HEK293 (cell line): ENCODE results near the gene RHOT2.

Source experiments
- GLIS2 ChIP-seq: fragments of 450-650 bp; formaldehyde crosslinking; IDR thresholded peaks from 2 replicates; pipeline ENCODE4 v1.5.1; 2016; ENCODE audit warnings: missing biosample characterization, missing genetic modification characterization
- HOXC10 ChIP-seq: sonication (generic); formaldehyde crosslinking; IDR thresholded peaks from 2 replicates; pipeline ENCODE4 v1.8.1; 2023; ENCODE audit warnings: mild to moderate bottlenecking, missing genetic modification reagents
- MYNN ChIP-seq: fragments of 450-650 bp; formaldehyde crosslinking; IDR thresholded peaks from 2 replicates; pipeline ENCODE4 v1.5.1; 2016; ENCODE audit warnings: missing biosample characterization, missing genetic modification characterization, borderline replicate concordance
- SALL2 ChIP-seq: fragments of 450-650 bp; formaldehyde crosslinking; IDR thresholded peaks from 2 replicates; pipeline ENCODE4 v1.5.0; 2017; ENCODE audit warnings: missing biosample characterization, mild to moderate bottlenecking, missing genetic modification characterization, borderline replicate concordance
- SP3 ChIP-seq: fragments of 450-650 bp; formaldehyde crosslinking; IDR thresholded peaks from 2 replicates; pipeline ENCODE4 v1.5.1; 2016; ENCODE audit warnings: missing biosample characterization, missing genetic modification characterization
- ZBTB48 ChIP-seq: fragments of 450-650 bp; formaldehyde crosslinking; IDR thresholded peaks from 2 replicates; pipeline ENCODE4 v1.5.1; 2016; ENCODE audit warnings: missing biosample characterization, missing genetic modification characterization
- ZEB2 ChIP-seq: fragments of 450-650 bp; formaldehyde crosslinking; IDR thresholded peaks from 2 replicates; pipeline ENCODE4 v1.5.1; 2016; ENCODE audit warnings: missing biosample characterization, missing genetic modification characterization
- ZFP3 ChIP-seq: fragments of 450-650 bp; formaldehyde crosslinking; IDR thresholded peaks from 2 replicates; pipeline ENCODE4 v1.5.1; 2016; ENCODE audit warnings: low read depth, missing biosample characterization, missing genetic modification characterization
- ZFP37 ChIP-seq: fragments of 450-650 bp; formaldehyde crosslinking; IDR thresholded peaks from 2 replicates; pipeline ENCODE4 v1.5.1; 2016; ENCODE audit warnings: missing biosample characterization, missing genetic modification characterization
- ZNF155 ChIP-seq: fragments of 450-650 bp; formaldehyde crosslinking; IDR thresholded peaks from 2 replicates; pipeline ENCODE4 v1.5.1; 2016; ENCODE audit warnings: missing biosample characterization, missing genetic modification characterization
- ZNF19 ChIP-seq: fragments of 450-650 bp; formaldehyde crosslinking; IDR thresholded peaks from 2 replicates; pipeline ENCODE4; 2016; ENCODE audit warnings: missing biosample characterization, missing genetic modification characterization, low read depth
- ZNF221 ChIP-seq: fragments of 450-650 bp; formaldehyde crosslinking; IDR thresholded peaks from 2 replicates; pipeline ENCODE4 v1.5.1; 2017; ENCODE audit warnings: missing biosample characterization, missing genetic modification characterization, borderline replicate concordance
- ZNF37A ChIP-seq: fragments of 450-650 bp; IDR thresholded peaks from 2 replicates; pipeline ENCODE4 v1.5.1; 2018; ENCODE audit warnings: missing biosample characterization, missing genetic modification characterization
- ZNF548 ChIP-seq: fragments of 450-650 bp; formaldehyde crosslinking; IDR thresholded peaks from 2 replicates; pipeline ENCODE4 v1.5.1; 2016; ENCODE audit warnings: missing biosample characterization, missing genetic modification characterization
- ZNF561 ChIP-seq: fragments of 450-650 bp; IDR thresholded peaks from 2 replicates; pipeline ENCODE4 v1.5.1; 2018; ENCODE audit warnings: missing biosample characterization, missing genetic modification characterization, borderline replicate concordance
- ZNF621 ChIP-seq: fragments of 450-650 bp; formaldehyde crosslinking; IDR thresholded peaks from 2 replicates; pipeline ENCODE4 v1.5.1; 2017; ENCODE audit warnings: missing biosample characterization, missing genetic modification characterization
- ZNF626 ChIP-seq: fragments of 450-650 bp; sonication (Bioruptor Pico); formaldehyde crosslinking; IDR thresholded peaks from 2 replicates; pipeline ENCODE4 v1.5.1; 2018; ENCODE audit warnings: missing biosample characterization, missing genetic modification characterization, inconsistent platforms
- ZNF629 ChIP-seq: fragments of 450-650 bp; formaldehyde crosslinking; IDR thresholded peaks from 2 replicates; pipeline ENCODE4 v1.5.1; 2017; ENCODE audit warnings: missing biosample characterization, missing genetic modification characterization
- ZNF747 ChIP-seq: fragments of 450-650 bp; formaldehyde crosslinking; IDR thresholded peaks from 2 replicates; pipeline ENCODE4 v1.5.1; 2016; ENCODE audit warnings: missing biosample characterization, missing genetic modification characterization
- TF ChIP-seq, protein P1 (sequence below): fragments of 450-650 bp; formaldehyde crosslinking; IDR thresholded peaks from 2 replicates; pipeline ENCODE4 v1.5.1; 2016; ENCODE audit warnings: missing biosample characterization, missing genetic modification characterization
- TF ChIP-seq, protein P2 (sequence below): fragments of 450-650 bp; formaldehyde crosslinking; IDR thresholded peaks from 2 replicates; pipeline ENCODE4 v1.5.1; 2016; ENCODE audit warnings: missing biosample characterization, missing genetic modification characterization
- TF ChIP-seq, protein P3 (sequence below): fragments of 450-650 bp; IDR thresholded peaks from 2 replicates; pipeline ENCODE4 v1.5.1; 2018; ENCODE audit warnings: missing biosample characterization, missing genetic modification characterization
- TF ChIP-seq, protein P4 (sequence below): fragments of 450-650 bp; formaldehyde crosslinking; IDR thresholded peaks from 2 replicates; pipeline ENCODE4 v1.5.1; 2016; ENCODE audit warnings: missing biosample characterization, missing genetic modification characterization
- TF ChIP-seq, protein P5 (sequence below): fragments of 450-650 bp; formaldehyde crosslinking; IDR thresholded peaks from 2 replicates; pipeline ENCODE4 v1.5.1; 2016; ENCODE audit warnings: missing biosample characterization, missing genetic modification characterization
- TF ChIP-seq, protein P6 (sequence below): fragments of 450-650 bp; formaldehyde crosslinking; IDR thresholded peaks from 2 replicates; pipeline ENCODE4 v1.5.1; 2016; ENCODE audit warnings: missing biosample characterization, missing genetic modification characterization

Gene RHOT2

DNA sequence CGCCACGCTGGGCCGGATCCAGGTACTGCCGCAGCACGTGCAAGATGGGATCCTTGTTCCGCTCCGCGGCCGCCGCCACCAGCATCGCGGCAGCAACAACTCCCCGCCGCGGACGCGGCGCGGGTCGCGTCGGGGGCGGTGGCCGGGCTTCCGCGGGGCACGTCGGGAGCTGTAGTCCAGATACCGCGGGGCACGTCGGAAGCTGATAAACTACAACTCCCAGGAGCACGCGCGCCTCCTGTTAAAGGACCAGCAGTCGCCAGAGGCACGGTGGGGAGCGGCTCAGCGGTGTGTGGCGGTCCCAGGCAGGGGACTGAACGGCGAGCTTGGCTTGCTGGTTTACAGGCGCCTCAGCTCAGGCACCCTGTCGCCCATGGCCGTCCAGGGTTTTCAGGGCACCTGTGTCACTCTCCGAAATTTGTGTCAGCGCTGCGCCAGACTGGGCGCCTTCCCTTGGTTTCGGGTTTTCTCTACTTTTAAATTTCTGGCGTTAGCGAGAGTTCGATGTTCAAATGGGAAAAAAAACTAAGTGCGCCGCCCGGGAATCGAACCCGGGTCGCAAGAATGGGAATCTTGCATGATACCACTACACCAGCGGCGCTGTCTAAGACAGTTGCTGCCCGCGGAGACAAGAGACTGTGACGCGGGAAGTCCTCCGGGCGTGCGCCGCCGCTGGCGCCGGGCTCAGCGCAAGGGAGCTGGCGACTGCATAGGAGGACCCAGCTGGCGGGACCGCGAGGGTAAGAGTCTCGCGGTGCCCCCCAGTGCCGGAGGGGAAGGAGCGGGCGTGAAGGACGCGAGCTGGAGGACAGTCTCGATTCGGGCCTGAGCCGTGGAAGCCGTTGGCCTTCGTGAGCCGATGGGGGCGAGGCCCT is 31.5 kb upstream of the RHOT2 start, which contains the start of gene METTL26 (continued):
- TF ChIP-seq MYNN (tag by site-specific recombination) (no peak), ZEB2 (tag by site-specific recombination) (peak; percentile 89), ZFP37 (peak; percentile 79), SP3 (tag by site-specific recombination) (peak; percentile 77), ZFP3 (tag by site-specific recombination) (no peak), ZBTB48 (tag by site-specific recombination) (peak; percentile 64), ZNF561 (tag by site-specific recombination) (peak; percentile 22; the same call in 1 of the 2 replicates), ZNF629 (peak; percentile 78), SALL2 (tag by site-specific recombination) (no peak), ZNF19 (tag by site-specific recombination) (no peak), ZNF548 (tag by site-specific recombination) (no peak), ZNF221 (tag by site-specific recombination) (no peak), ZNF621 (tag by site-specific recombination) (no peak), HOXC10 (CRISPR knock-in tag) (no peak), ZNF626 (tag by site-specific recombination) (no peak), ZNF747 (tag by site-specific recombination) (no peak), GLIS2 (tag by site-specific recombination) (no peak), ZNF37A (tag by site-specific recombination) (no peak), ZNF155 (no peak)
- TF ChIP-seq, protein P1, sequence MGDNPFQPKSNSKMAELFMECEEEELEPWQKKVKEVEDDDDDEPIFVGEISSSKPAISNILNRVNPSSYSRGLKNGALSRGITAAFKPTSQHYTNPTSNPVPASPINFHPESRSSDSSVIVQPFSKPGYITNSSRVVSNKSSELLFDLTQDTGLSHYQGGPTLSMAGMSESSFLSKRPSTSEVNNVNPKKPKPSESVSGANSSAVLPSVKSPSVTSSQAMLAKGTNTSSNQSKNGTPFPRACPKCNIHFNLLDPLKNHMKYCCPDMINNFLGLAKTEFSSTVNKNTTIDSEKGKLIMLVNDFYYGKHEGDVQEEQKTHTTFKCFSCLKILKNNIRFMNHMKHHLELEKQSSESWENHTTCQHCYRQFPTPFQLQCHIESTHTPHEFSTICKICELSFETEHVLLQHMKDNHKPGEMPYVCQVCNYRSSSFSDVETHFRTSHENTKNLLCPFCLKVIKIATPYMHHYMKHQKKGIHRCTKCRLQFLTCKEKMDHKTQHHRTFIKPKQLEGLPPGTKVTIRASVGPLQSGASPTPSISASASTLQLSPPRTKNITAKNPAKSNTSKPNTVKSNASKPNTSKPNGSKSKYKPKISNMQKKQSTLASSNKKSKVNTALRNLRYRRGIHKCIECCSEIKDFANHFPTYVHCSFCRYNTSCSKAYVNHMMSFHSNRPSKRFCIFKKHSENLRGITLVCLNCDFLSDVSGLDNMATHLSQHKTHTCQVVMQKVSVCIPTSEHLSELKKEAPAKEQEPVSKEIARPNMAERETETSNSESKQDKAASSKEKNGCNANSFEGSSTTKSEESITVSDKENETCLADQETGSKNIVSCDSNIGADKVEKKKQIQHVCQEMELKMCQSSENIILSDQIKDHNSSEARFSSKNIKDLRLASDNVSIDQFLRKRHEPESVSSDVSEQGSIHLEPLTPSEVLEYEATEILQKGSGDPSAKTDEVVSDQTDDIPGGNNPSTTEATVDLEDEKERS (tag by site-specific recombination): no peak
- TF ChIP-seq, protein P2, sequence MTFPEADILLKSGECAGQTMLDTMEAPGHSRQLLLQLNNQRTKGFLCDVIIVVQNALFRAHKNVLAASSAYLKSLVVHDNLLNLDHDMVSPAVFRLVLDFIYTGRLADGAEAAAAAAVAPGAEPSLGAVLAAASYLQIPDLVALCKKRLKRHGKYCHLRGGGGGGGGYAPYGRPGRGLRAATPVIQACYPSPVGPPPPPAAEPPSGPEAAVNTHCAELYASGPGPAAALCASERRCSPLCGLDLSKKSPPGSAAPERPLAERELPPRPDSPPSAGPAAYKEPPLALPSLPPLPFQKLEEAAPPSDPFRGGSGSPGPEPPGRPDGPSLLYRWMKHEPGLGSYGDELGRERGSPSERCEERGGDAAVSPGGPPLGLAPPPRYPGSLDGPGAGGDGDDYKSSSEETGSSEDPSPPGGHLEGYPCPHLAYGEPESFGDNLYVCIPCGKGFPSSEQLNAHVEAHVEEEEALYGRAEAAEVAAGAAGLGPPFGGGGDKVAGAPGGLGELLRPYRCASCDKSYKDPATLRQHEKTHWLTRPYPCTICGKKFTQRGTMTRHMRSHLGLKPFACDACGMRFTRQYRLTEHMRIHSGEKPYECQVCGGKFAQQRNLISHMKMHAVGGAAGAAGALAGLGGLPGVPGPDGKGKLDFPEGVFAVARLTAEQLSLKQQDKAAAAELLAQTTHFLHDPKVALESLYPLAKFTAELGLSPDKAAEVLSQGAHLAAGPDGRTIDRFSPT (tag by site-specific recombination): no peak
- TF ChIP-seq, protein P3, sequence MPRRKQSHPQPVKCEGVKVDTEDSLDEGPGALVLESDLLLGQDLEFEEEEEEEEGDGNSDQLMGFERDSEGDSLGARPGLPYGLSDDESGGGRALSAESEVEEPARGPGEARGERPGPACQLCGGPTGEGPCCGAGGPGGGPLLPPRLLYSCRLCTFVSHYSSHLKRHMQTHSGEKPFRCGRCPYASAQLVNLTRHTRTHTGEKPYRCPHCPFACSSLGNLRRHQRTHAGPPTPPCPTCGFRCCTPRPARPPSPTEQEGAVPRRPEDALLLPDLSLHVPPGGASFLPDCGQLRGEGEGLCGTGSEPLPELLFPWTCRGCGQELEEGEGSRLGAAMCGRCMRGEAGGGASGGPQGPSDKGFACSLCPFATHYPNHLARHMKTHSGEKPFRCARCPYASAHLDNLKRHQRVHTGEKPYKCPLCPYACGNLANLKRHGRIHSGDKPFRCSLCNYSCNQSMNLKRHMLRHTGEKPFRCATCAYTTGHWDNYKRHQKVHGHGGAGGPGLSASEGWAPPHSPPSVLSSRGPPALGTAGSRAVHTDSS: peak; percentile 38; the same call in 1 of the 2 replicates
- TF ChIP-seq, protein P4, sequence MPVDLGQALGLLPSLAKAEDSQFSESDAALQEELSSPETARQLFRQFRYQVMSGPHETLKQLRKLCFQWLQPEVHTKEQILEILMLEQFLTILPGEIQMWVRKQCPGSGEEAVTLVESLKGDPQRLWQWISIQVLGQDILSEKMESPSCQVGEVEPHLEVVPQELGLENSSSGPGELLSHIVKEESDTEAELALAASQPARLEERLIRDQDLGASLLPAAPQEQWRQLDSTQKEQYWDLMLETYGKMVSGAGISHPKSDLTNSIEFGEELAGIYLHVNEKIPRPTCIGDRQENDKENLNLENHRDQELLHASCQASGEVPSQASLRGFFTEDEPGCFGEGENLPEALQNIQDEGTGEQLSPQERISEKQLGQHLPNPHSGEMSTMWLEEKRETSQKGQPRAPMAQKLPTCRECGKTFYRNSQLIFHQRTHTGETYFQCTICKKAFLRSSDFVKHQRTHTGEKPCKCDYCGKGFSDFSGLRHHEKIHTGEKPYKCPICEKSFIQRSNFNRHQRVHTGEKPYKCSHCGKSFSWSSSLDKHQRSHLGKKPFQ (tag by site-specific recombination): no peak
- TF ChIP-seq, protein P5, sequence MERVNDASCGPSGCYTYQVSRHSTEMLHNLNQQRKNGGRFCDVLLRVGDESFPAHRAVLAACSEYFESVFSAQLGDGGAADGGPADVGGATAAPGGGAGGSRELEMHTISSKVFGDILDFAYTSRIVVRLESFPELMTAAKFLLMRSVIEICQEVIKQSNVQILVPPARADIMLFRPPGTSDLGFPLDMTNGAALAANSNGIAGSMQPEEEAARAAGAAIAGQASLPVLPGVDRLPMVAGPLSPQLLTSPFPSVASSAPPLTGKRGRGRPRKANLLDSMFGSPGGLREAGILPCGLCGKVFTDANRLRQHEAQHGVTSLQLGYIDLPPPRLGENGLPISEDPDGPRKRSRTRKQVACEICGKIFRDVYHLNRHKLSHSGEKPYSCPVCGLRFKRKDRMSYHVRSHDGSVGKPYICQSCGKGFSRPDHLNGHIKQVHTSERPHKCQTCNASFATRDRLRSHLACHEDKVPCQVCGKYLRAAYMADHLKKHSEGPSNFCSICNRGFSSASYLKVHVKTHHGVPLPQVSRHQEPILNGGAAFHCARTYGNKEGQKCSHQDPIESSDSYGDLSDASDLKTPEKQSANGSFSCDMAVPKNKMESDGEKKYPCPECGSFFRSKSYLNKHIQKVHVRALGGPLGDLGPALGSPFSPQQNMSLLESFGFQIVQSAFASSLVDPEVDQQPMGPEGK (tag by site-specific recombination): peak; percentile 88
- TF ChIP-seq, protein P6, sequence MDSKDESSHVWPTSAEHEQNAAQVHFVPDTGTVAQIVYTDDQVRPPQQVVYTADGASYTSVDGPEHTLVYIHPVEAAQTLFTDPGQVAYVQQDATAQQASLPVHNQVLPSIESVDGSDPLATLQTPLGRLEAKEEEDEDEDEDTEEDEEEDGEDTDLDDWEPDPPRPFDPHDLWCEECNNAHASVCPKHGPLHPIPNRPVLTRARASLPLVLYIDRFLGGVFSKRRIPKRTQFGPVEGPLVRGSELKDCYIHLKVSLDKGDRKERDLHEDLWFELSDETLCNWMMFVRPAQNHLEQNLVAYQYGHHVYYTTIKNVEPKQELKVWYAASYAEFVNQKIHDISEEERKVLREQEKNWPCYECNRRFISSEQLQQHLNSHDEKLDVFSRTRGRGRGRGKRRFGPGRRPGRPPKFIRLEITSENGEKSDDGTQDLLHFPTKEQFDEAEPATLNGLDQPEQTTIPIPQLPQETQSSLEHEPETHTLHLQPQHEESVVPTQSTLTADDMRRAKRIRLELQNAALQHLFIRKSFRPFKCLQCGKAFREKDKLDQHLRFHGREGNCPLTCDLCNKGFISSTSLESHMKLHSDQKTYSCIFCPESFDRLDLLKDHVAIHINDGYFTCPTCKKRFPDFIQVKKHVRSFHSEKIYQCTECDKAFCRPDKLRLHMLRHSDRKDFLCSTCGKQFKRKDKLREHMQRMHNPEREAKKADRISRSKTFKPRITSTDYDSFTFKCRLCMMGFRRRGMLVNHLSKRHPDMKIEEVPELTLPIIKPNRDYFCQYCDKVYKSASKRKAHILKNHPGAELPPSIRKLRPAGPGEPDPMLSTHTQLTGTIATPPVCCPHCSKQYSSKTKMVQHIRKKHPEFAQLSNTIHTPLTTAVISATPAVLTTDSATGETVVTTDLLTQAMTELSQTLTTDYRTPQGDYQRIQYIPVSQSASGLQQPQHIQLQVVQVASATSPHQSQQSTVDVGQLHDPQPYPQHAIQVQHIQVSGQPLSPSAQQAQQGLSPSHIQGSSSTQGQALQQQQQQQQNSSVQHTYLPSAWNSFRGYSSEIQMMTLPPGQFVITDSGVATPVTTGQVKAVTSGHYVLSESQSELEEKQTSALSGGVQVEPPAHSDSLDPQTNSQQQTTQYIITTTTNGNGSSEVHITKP (tag by site-specific recombination): peak; percentile 69
